WTC11 (cell line): ENCODE measurements around the gene ZNF341. TPM values are rescaled to one million over a fixed set of nuclear protein-coding genes. Genes with fewer than 3 reads are reported as not detected.

ENCODE experiments used
- ATAC-seq: fragments of 200-7000 bp; cut with Tn5 transposase; 2 replicates; pipeline ENCODE4 v1.10.0; 2021; ENCODE audit warnings: mild to moderate bottlenecking, moderate library complexity
- CTCF ChIA-PET: fragments of 300-600 bp; sonication (Branson Sonifier 250); formaldehyde crosslinking; loops from one replicate; lab custom pipeline; 2021; ENCODE audit warnings: antibody characterized with exemption; lab: Charles Lee
- POLR2A ChIA-PET: fragments of 350-600 bp; sonication (Branson Sonifier 250); formaldehyde crosslinking; loops from one replicate; lab custom pipeline; 2021; ENCODE audit warnings: antibody characterized with exemption; lab: Charles Lee
- DNase-seq: peaks from one replicate; pipeline ENCODE4 v3.0.0; 2021; ENCODE audit warnings: low spot score
- H3K27ac Mint-ChIP-seq: 2 replicates; pipeline ENCODE4 v1.8.0; 2021; ENCODE audit warnings: mixed read lengths
- H3K27me3 Mint-ChIP-seq: 2 replicates; pipeline ENCODE4 v1.8.0; 2021; ENCODE audit warnings: low read depth, mild to moderate bottlenecking, moderate library complexity, mixed read lengths
- H3K36me3 Mint-ChIP-seq: 2 replicates; pipeline ENCODE4 v1.8.0; 2021; ENCODE audit warnings: mixed read lengths
- H3K4me1 Mint-ChIP-seq: 2 replicates; pipeline ENCODE4 v1.8.0; 2022; ENCODE audit warnings: mixed read lengths
- H3K4me3 Mint-ChIP-seq: 2 replicates; pipeline ENCODE4 v1.8.0; 2021; ENCODE audit warnings: mild to moderate bottlenecking, moderate library complexity, mixed read lengths
- H3K9me3 Mint-ChIP-seq: 2 replicates; pipeline ENCODE4 v1.8.0; 2021; ENCODE audit warnings: mixed read lengths
- ETV6 ChIP-seq: sonication (generic); formaldehyde crosslinking; IDR thresholded peaks from 2 replicates; pipeline ENCODE4 v1.8.1; 2022; ENCODE audit warnings: mild to moderate bottlenecking, missing genetic modification reagents
- FOXK1 ChIP-seq: sonication (generic); formaldehyde crosslinking; IDR thresholded peaks from 2 replicates; pipeline ENCODE4 v1.8.0; 2022; ENCODE audit warnings: mild to moderate bottlenecking, moderate library complexity, missing genetic modification reagents
- PREB ChIP-seq: sonication (generic); formaldehyde crosslinking; IDR thresholded peaks from 2 replicates; pipeline ENCODE4 v1.8.1; 2022; ENCODE audit warnings: mild to moderate bottlenecking, missing genetic modification reagents, moderate library complexity, borderline replicate concordance
- TEAD1 ChIP-seq: sonication (generic); formaldehyde crosslinking; IDR thresholded peaks from 2 replicates; pipeline ENCODE4 v1.8.0; 2022; ENCODE audit warnings: mild to moderate bottlenecking, missing genetic modification reagents
- ZNF219 ChIP-seq: sonication (generic); formaldehyde crosslinking; IDR thresholded peaks from 2 replicates; pipeline ENCODE4 v1.8.0; 2023; ENCODE audit warnings: missing genetic modification reagents, mild to moderate bottlenecking, borderline replicate concordance
- ZNF232 ChIP-seq: sonication (generic); formaldehyde crosslinking; IDR thresholded peaks from 2 replicates; pipeline ENCODE4 v1.8.0; 2022; ENCODE audit warnings: mild to moderate bottlenecking, missing genetic modification reagents
- ZNF416 ChIP-seq: fragments of 250-450 bp; sonication (Bioruptor Pico); IDR thresholded peaks from 2 replicates; pipeline ENCODE4 v1.9.0; 2021; ENCODE audit warnings: mild to moderate bottlenecking, inconsistent platforms
- total RNA-seq: library from RNA; stranded (reverse); gene quantifications from 3 replicates; pipeline ENCODE4 v1.2.3, GENCODE V29; 2021
- TF ChIP-seq, protein P1 (sequence below): sonication (generic); formaldehyde crosslinking; IDR thresholded peaks from 2 replicates; pipeline ENCODE4 v1.8.1; 2022; ENCODE audit warnings: missing genetic modification reagents, borderline replicate concordance
- TF ChIP-seq, protein P2 (sequence below): sonication (generic); formaldehyde crosslinking; IDR thresholded peaks from 2 replicates; pipeline ENCODE4 v1.8.1; 2023; ENCODE audit warnings: mild to moderate bottlenecking, moderate library complexity, missing genetic modification reagents
- TF ChIP-seq, protein P3 (sequence below): sonication (generic); formaldehyde crosslinking; IDR thresholded peaks from 2 replicates; pipeline ENCODE4 v1.8.1; 2023; ENCODE audit warnings: mild to moderate bottlenecking, missing genetic modification reagents, moderate library complexity
- TF ChIP-seq, protein P4 (sequence below): fragments of 250-450 bp; sonication (Bioruptor Pico); conservative IDR thresholded peaks from 2 replicates; pipeline ENCODE4 v1.9.0; 2021; ENCODE audit warnings: mild to moderate bottlenecking

Gene ZNF341
- total RNA-seq, 1 experiment from 2014 or later: 9.6 TPM

DNA sequence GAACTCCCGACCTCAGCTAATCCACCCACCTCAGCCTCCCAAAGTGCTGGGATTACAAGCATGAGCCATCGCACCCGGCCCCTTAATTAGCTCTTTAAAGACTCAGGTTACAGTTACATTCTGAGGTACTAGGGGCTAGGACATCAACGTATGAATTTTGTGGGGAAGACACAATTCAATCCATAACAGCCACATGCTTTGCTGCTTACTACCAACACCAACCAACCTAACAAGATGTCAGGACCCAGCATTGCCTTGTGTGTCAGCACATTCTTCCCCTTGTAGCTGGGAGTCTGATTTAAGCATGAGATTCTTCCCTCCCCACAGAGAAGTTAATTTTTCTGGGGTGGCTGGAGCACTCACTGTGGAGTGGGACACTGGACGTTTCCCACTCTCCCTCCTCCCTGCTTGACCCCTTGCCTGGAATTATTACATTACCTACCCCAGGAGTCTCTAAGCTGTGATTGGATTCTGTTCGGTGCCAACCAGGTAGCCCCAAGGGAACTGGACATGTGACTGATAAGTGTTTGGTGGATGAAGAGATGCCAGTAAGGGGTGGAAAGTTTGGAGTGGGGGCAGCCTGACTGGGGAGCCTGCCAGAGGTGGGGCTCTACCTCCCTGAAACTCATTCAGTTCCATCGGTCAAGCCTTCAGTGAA is 6.1 kb upstream of the ZNF341 start:
- no peak overlapping the region for H3K4me3 Mint-ChIP-seq
- no peak for DNase-seq
- H3K36me3 Mint-ChIP-seq: peaks cover 2% of the 10 kb centered on the region; the same call in 1 of the 2 replicates
- TF ChIP-seq PREB (no peak), ZNF219 (CRISPR knock-in tag) (no peak), TEAD1 (CRISPR knock-in tag) (no peak), ZNF232 (CRISPR knock-in tag) (no peak)
- TF ChIP-seq, protein P1, sequence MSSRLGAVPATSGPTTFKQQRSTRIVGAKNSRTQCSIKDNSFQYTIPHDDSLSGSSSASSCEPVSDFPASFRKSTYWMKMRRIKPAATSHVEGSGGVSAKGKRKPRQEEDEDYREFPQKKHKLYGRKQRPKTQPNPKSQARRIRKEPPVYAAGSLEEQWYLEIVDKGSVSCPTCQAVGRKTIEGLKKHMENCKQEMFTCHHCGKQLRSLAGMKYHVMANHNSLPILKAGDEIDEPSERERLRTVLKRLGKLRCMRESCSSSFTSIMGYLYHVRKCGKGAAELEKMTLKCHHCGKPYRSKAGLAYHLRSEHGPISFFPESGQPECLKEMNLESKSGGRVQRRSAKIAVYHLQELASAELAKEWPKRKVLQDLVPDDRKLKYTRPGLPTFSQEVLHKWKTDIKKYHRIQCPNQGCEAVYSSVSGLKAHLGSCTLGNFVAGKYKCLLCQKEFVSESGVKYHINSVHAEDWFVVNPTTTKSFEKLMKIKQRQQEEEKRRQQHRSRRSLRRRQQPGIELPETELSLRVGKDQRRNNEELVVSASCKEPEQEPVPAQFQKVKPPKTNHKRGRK: no peak
- TF ChIP-seq, protein P2, sequence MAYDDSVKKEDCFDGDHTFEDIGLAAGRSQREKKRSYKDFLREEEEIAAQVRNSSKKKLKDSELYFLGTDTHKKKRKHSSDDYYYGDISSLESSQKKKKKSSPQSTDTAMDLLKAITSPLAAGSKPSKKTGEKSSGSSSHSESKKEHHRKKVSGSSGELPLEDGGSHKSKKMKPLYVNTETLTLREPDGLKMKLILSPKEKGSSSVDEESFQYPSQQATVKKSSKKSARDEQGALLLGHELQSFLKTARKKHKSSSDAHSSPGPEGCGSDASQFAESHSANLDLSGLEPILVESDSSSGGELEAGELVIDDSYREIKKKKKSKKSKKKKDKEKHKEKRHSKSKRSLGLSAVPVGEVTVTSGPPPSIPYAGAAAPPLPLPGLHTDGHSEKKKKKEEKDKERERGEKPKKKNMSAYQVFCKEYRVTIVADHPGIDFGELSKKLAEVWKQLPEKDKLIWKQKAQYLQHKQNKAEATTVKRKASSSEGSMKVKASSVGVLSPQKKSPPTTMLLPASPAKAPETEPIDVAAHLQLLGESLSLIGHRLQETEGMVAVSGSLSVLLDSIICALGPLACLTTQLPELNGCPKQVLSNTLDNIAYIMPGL: no peak
- TF ChIP-seq, all 79 proteins: peak for 0
- H3K27ac Mint-ChIP-seq: no peak overlapping the region
- POLR2A ChIA-PET: no interaction called here
- no peaks in the 10 kb centered on the region for H3K4me1 Mint-ChIP-seq
- CTCF ChIA-PET: interaction anchor here (1.2 kb wide), 1 partner anchor 19 kb away, joined by 4 read pairs; no protein-coding TSS in a partner anchor
- ATAC-seq: no peak
- peaks cover under 1% of the 10 kb centered on the region; the same call in 1 of the 2 replicates for H3K27me3 Mint-ChIP-seq
- peaks cover 3% of the 10 kb centered on the region for H3K9me3 Mint-ChIP-seq

GRCh38 chr20:33727115-33727479 is 4.7 kb upstream of the ZNF341 start:
- TF ChIP-seq FOXK1 (CRISPR knock-in tag): no peak
- TF ChIP-seq ZNF232 (CRISPR knock-in tag): no peak
- TF ChIP-seq ETV6 (CRISPR knock-in tag): no peak
- TF ChIP-seq ZNF416: no peak
- TF ChIP-seq, protein P3, sequence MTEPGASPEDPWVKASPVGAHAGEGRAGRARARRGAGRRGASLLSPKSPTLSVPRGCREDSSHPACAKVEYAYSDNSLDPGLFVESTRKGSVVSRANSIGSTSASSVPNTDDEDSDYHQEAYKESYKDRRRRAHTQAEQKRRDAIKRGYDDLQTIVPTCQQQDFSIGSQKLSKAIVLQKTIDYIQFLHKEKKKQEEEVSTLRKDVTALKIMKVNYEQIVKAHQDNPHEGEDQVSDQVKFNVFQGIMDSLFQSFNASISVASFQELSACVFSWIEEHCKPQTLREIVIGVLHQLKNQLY (CRISPR knock-in tag): no peak
- H3K27me3 Mint-ChIP-seq: peaks cover 3% of the 10 kb centered on the region; the same call in 1 of the 2 replicates
- no peaks in the 10 kb centered on the region for H3K36me3 Mint-ChIP-seq
- H3K27ac Mint-ChIP-seq: no peak overlapping the region
- no peak overlapping the region for H3K4me3 Mint-ChIP-seq
- POLR2A ChIA-PET: no interaction called here
- H3K4me1 Mint-ChIP-seq: peaks cover 2% of the 10 kb centered on the region; the same call in 1 of the 2 replicates
- ATAC-seq (no peak), DNase-seq (no peak)
- no peaks in the 10 kb centered on the region for H3K9me3 Mint-ChIP-seq
- CTCF ChIA-PET: interaction anchor here (1.5 kb wide), 1 partner anchor 284 kb away, joined by 3 read pairs; the partner anchor contains the start of gene SNTA1

GRCh38 chr20:33727806-33728205 is 4.0 kb upstream of the ZNF341 start:
- Mint-ChIP-seq H3K4me1 (peaks cover 6% of the 10 kb centered on the region), H3K27me3 (peaks cover 3% of the 10 kb centered on the region; the same call in 1 of the 2 replicates), H3K9me3 (no peaks in the 10 kb centered on the region), H3K4me3 (no peak overlapping the region), H3K36me3 (no peaks in the 10 kb centered on the region), H3K27ac (no peak overlapping the region)
- DNase-seq (no peak), ATAC-seq (no peak)
- TF ChIP-seq, protein P4, sequence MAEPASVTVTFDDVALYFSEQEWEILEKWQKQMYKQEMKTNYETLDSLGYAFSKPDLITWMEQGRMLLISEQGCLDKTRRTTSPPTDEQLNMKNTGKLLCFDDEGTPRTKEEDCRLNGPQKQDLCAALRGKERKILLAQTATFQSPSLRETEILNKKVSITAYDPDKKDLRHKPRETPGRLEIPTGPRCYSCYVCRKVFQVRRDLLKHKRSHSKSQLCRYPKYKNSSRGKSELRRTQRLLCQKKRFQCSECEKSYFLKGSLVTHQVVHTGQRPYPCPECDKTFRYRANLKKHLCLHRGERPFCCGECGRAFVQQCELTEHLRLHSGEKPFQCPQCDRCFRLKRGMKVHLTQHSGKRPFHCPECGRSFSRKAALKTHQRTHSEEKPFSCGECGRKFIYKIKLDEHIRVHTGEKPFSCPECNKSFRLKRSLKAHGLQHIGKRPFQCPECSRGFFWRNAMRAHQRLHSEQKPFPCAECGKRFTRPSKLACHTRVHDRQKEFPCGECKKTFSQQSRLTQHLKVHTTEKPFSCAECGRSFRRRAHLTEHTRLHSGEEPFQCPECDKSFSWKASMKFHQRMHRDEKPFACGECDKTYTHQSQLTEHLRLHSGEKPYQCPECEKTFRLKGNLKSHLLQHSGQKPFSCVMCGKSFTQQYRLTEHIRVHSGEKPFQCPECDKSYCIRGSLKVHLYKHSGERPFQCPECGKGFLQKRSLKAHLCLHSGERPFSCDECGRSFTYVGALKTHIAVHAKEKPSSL (CRISPR knock-in tag): no peak
- POLR2A ChIA-PET: no interaction called here
- CTCF ChIA-PET: interaction anchor here (1.1 to 1.5 kb wide), 2 partner anchors 47 to 284 kb away, joined by 3 read pairs; partner anchors contain the start of gene SNTA1
